HepG2 (cell line): ENCODE results near the gene ATIC. TPM values are rescaled to one million over a fixed set of nuclear protein-coding genes. Genes with fewer than 3 reads are reported as not detected.

Experiments
- BHLHE40 ChIP-seq: IDR thresholded peaks from 2 replicates; pipeline ENCODE4 v1.6.1; 2011; ENCODE audit warnings: low read length, improper control_type of control experiment
- CREBL2 ChIP-seq: sonication (generic); formaldehyde crosslinking; IDR thresholded peaks from 2 replicates; pipeline ENCODE4 v1.8.1; 2023; ENCODE audit warnings: missing genetic modification reagents, mild to moderate bottlenecking, borderline replicate concordance
- FIP1L1 ChIP-seq: fragments of 200-400 bp; formaldehyde crosslinking; IDR thresholded peaks from 2 replicates; pipeline ENCODE4 v1.6.1; 2018; ENCODE audit warnings: low read depth, mild to moderate bottlenecking, low read length, moderate library complexity, borderline replicate concordance; ENCODE audit not compliant: insufficient read depth
- MAF1 ChIP-seq: sonication (generic); formaldehyde crosslinking; IDR thresholded peaks from 2 replicates; pipeline ENCODE4 v1.5.0; 2020; ENCODE audit warnings: missing genetic modification reagents, borderline replicate concordance
- MAFF ChIP-seq: IDR thresholded peaks from 2 replicates; pipeline ENCODE4 v1.6.1; 2011; ENCODE audit warnings: low read depth, low read length, improper control_type of control experiment
- RORA ChIP-seq: sonication (generic); formaldehyde crosslinking; IDR thresholded peaks from 2 replicates; pipeline ENCODE4 v1.5.0; 2020; ENCODE audit warnings: mild to moderate bottlenecking, missing genetic modification reagents, moderate library complexity
- SIX1 ChIP-seq: sonication (generic); formaldehyde crosslinking; IDR thresholded peaks from 2 replicates; pipeline ENCODE4 v1.4.0; 2020; ENCODE audit warnings: missing genetic modification reagents, borderline replicate concordance
- SMC3 ChIP-seq: IDR thresholded peaks from 2 replicates; pipeline ENCODE4 v1.6.1; 2011; ENCODE audit warnings: low read length, improper control_type of control experiment
- SOX6 ChIP-seq, 2 experiments: fragments of 450-650 bp in 1 of 2; sonication (generic) in 1 of 2; formaldehyde crosslinking in 1 of 2; IDR thresholded peaks; 2 replicates each; pipeline versions ENCODE4 v1.4.0 to v1.6.1; 2017 to 2020; ENCODE audit warnings: antibody characterized with exemption in 1 of 2, mild to moderate bottlenecking in 1 of 2, missing genetic modification reagents in 1 of 2
- ZFP36 ChIP-seq: fragments of 150-350 bp; IDR thresholded peaks from 2 replicates; pipeline ENCODE4 v1.6.1; 2018; ENCODE audit warnings: borderline replicate concordance, low read length, low read depth; ENCODE audit not compliant: partially characterized antibody
- ZNF446 ChIP-seq: sonication (generic); formaldehyde crosslinking; IDR thresholded peaks from 2 replicates; pipeline ENCODE4 v1.5.0; 2020; ENCODE audit warnings: mild to moderate bottlenecking, missing genetic modification reagents
- ZNF513 ChIP-seq: sonication (generic); formaldehyde crosslinking; conservative IDR thresholded peaks from 2 replicates; pipeline ENCODE4 v1.5.0; 2020; ENCODE audit warnings: missing genetic modification reagents
- polyA plus RNA-seq, 8 experiments: library from polyadenylated mRNA; depleted of rRNA in 3 of 8; stranded (reverse) in 7 of 8; unstranded in 1 of 8; fragments of >200 nt; fragmentation: Illumina TruSeq in 4 of 8; extraction: Trizol in 4 of 8; gene quantifications; 2 replicates each; pipeline versions ENCODE4 v1.2.1 to v1.2.3, GENCODE V29; 2011 to 2016; ENCODE audit warnings: low read depth in 4 of 8, missing spikeins in 1 of 8, mixed read lengths in 1 of 8; ENCODE audit not compliant: insufficient read depth in 1 of 8
- total RNA-seq, 5 experiments: library from RNA; depleted of rRNA; stranded (reverse); fragments of >200 nt; fragmentation: Illumina TruSeq; extraction: Trizol; gene quantifications; 2 replicates each; pipeline ENCODE4 v1.2.3, GENCODE V29; 2016; ENCODE audit warnings: low read depth in 1 of 5
- TF ChIP-seq, protein P1 (sequence below): sonication (generic); formaldehyde crosslinking; IDR thresholded peaks from 2 replicates; pipeline ENCODE4 v1.5.1; 2020; ENCODE audit warnings: mild to moderate bottlenecking, missing genetic modification reagents, moderate library complexity

Gene ATIC
- total and polyA plus RNA-seq, 2 of the 13 experiments (the other 11 are each of a cell fraction or from before 2014, with no cell fraction given), result 89.8 to 146 TPM

DNA sequence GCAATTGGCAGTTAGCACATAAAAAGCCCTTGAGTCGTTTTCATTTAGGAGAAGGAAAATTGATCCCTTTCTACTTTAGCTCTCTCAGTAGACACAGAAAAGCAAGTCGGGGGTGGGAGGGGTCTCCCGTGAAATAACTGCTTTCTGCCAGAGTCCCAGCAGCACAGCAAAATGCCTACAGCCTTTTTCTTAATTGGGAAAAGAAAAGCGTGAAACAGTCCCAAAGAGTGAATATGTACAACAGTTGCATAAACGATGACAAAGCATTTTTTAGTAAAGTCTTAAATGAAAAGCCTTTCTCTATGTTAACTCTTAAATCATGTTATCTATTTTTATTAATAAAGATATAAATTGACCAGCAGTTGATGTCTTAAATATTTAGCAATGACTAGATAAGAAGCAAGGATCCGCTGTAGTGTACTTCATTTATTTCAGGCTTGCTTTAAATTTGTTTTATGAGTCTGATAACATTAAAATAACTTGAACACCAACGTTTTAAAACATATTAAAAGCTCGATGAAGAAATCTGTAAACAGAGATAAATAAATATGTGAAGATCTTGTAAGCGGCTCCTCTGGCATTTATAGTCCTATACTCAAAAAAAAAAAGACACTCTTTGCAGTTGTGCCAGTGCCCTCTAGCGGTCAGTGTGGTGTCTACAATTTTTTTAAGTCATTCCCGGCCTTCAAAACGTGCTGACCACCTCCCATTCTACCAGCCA, 42.3 kb upstream of the ATIC start (continued):
- TF ChIP-seq, protein P1, sequence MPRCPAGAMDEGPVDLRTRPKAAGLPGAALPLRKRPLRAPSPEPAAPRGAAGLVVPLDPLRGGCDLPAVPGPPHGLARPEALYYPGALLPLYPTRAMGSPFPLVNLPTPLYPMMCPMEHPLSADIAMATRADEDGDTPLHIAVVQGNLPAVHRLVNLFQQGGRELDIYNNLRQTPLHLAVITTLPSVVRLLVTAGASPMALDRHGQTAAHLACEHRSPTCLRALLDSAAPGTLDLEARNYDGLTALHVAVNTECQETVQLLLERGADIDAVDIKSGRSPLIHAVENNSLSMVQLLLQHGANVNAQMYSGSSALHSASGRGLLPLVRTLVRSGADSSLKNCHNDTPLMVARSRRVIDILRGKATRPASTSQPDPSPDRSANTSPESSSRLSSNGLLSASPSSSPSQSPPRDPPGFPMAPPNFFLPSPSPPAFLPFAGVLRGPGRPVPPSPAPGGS (CRISPR knock-in tag), result no peak
- TF ChIP-seq RORA (CRISPR knock-in tag), result no peak
- no peak for TF ChIP-seq ZNF513 (CRISPR knock-in tag)
- no peak for TF ChIP-seq SOX6 (IDR thresholded peaks at IDR 0.05)
- TF ChIP-seq SOX6 (CRISPR knock-in tag; IDR thresholded peaks at IDR 0.05), result no peak
- no peak for TF ChIP-seq SIX1 (CRISPR knock-in tag)
- TF ChIP-seq ZFP36, result peak; percentile 11
- peak; percentile 93 for TF ChIP-seq MAFF
- no peak for TF ChIP-seq MAF1
- no peak for TF ChIP-seq CREBL2 (CRISPR knock-in tag)
- no peak for TF ChIP-seq BHLHE40
- TF ChIP-seq SMC3, result peak; percentile 68
- no peak for TF ChIP-seq ZNF446 (CRISPR knock-in tag)
- TF ChIP-seq FIP1L1, result no peak
